H54 (cell line): Measurements from ENCODE around the gene ZNF576.

Experiments
- DNase-seq: peaks from one replicate; pipeline ENCODE4 v3.0.0; 2011; ENCODE audit warnings: low spot score, mixed read lengths; ENCODE audit not compliant: insufficient read length
- FAIRE-seq: peaks from 3 replicates; lab custom pipeline; 2011; peaks lifted over from hg19 to GRCh38; lab: Jason Lieb, UNC
- POLR2A ChIP-seq: IDR thresholded peaks from 2 replicates; pipeline ENCODE4 v1.6.1; 2011; ENCODE audit warnings: low read depth, mild to moderate bottlenecking, low read length

Gene ZNF576

DNA sequence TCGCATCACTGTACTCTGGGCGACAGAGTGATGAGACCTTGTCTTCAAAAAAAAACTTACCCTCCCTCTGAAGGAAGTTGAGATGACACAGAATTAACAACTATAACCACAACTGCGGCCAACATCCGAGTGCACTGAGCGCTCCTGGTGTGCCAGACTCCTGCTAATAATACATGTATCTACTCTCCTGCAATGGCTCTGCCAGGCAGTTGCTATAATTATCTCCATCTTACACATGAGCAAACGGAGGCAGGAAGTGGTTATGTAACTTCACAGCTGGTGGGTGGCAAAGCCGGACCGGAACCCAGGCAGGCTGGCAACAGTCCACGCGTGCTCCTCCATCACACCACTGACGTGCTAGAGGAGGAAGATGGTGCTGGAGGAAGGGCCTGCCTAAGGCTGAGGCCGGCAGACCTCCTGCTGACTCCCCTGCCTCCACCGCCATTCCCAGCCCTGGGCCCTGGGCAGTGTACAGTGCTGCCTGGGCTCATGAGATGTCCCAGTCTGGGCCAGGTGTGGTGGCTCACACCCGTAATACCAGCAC, 33.6 kb upstream of the ZNF576 start:
- DNase-seq = peak; percentile 93
- FAIRE-seq = peak; percentile 72

DNA sequence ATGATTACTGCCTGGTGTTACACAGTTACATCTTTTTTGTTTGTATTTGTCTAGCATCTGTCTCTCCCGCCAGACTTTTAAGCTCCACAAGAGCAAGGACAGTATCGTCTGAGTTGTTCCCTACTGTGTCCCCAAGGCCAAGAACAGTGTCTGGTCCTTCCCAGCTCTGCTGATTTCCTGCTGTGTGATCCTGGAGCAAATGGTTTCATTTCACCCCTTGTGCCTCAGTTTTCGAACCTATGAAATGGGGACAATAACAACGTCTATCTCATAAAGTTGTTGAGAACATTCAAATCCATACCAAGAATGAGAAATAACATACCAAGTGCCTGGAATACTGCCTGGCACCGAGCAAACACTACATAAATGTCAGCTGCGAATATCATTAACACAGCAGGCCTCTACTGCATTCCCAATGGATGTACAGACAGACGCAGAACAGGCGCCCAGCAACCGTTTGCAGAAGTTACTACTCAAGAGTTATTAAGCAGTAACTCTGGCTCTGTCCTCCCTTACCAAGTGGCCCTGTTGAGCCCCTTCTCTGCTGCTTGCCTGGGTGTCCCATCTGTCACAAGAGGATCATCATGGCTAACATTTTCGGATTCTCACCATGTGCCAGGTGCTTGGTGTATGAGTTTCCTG, 32.5 kb upstream of the ZNF576 start:
- no peak for DNase-seq
- TF ChIP-seq POLR2A = no peak
- no peak for FAIRE-seq

More for the DNA sequence above, 33.6 kb upstream of the ZNF576 start:
- TF ChIP-seq POLR2A = 0 out of 2 replicates have a peak, but pooled peaks have one; percentile 9

DNA sequence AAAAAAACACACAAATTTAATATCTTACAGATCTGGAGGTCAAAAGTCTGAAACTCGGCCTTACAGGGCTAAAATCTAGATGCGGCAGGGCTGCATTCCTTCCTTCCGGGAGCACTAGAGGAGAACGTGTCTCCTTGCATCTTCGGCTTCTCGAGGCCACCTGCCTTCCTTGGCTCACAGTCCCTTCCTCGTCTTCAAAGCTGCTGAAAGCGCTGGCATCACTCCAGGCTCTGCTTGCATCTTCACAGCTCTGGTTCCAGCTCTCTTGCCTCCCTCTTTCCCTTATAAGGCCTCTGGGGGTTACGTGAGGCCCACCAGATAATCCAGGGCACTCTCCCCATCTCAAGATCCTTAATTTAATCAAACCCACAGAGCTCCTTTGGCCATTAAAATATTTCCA, 31.6 kb upstream of the ZNF576 start:
- FAIRE-seq (no peak), DNase-seq (no peak)
- TF ChIP-seq POLR2A = no peak

DNA sequence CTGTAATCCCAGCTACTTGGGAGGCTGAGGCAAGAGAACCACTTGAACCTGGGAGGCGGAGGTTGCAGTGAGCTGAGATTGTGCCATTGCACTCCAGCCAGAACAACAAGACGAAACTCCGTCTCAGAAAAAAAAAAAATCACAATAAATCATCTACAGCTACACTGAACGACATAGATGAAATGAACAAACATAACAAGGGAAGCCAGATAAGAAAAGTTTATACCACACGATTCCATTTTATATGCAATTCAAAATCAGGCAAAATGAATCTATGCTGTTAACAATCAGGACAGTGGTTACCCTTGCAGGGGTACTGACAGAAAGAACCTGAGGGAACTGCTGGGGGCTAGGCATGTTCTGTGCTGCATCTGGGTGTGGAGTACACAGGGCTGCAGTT, 26.7 kb upstream of the ZNF576 start:
- DNase-seq (no peak), FAIRE-seq (no peak)
- no peak for TF ChIP-seq POLR2A

DNA sequence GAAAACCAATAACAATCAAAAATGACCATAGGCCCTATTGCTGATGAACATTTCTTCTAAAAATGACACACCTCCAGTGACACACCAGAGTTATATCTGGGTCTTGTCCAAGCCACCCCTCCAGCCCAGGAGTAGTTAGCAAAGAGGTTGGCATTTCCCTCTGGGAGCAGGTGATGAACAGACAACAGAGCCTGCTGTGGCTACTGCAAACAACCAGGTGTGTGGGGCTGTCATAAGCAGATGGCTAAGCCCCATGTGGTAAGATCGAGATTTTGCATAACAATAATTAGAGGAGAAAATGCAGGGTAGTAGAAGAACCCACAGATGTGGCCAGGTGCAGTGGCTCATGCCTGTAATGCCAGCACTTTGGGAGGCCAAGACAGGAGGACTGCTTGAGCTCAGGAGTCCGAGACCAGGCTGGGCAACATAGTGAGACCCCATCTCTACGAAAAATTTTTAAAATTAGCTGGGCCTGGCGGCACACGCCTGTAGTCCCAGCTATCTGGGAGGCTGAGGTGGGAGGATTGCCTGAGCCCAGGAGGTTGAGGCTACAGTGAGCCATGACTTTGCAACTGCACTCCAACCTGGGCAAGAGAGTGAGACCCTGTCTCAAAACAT, 26.1 kb upstream of the ZNF576 start:
- DNase-seq = no peak
- no peak for TF ChIP-seq POLR2A
- no peak for FAIRE-seq

DNA sequence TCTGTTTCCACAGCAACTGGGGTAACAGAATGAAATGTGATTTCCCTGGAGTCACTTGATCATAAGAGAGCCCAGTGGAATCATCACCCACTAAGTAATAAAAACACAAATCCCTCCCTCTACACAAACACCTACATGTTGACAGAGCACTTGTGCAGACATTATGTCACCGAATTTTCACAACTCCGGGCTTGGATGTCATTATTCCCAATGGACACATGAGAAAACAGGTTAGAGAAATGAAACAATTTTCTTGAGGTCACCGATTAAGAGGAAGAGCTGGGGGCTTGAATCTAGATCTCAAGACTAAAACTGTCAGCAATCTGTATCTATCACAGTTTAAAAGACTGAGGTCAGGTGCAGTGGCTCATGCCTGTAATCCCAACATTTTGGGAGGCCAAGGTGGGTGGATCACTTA, 24.2 kb upstream of the ZNF576 start:
- DNase-seq = no peak
- no peak for FAIRE-seq
- no peak for TF ChIP-seq POLR2A

DNA sequence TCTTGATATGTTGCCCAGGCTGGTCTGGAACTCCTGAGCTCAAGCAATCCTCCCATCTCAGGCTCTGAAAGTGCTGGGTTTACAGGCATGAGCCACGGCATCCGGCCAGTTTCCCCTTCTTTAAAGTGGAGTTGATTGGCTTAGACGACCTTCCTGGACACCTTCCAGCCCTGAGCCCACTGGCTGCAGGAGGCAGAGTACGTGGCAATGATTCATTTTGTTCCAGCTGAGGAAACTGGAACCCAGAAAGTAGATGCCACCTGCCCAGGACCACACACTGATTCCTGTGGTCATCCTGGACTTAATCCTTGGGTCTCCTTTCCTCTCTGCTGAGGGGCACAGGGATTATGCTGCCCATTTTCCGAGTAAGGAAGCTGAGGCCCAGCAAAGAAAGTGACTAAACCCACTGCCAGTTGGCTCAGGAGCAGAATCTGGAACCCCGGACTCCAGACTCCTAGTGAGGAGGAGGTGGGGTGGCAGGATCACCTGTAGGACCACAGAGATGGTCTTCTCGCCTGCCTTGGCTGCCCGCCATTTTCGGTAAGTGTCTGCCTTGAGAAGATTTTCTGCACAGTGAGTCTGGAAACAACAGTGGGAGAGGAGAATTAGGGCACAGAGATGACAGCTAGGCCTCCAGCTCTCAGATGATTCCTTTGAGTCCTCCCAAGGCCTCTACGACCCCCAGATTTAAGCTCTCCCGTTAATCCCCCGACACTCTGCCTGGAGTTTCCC, 21.8 kb upstream of the ZNF576 start:
- 0 out of 2 replicates have a peak, but pooled peaks have one; percentile 32 for TF ChIP-seq POLR2A
- FAIRE-seq = no peak
- DNase-seq = peak; percentile 62

DNA sequence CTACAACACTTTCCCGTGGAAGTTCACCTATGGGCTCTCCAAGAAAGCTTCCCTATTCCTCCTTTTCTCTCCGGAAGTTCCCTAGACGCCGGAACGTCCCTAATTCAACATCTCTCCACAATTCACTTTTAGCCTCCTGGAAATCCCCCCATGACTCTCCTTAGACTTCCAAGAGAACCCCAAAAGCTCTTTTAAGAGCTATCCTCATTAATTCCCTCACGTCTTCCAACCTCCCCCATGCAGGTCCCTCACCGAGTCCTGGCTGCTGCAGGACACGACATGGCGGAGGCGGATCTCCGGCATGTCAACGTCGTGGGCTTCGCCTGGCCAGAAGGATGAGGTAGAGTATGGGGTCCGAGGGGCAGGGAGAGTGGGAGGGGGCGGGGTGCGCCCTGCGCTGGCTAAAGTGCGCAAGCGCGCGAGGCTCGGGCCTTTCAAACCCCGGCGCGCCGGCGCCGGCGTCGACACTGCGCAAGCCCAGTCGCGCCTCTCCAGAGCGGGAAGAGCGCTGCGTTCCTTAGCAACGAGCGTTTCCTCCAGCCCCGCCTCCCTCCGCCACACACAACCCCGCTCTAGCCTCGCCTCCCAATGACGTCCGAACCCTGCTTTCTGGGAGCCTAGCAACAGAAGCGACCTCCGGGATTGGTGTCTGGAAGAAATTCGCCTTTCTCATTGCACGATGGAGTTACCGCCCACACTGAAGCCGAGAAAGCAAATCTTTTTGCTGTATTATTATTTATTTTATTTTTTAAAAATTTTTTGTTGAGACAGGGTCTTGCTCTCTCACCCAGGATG, 21.0 kb upstream of the ZNF576 start, which contains the start of the genes PINLYP and XRCC1:
Gene PINLYP (plus strand): TSS at position 646 of the 795 bp plus-strand sequence. CDS start 1,391 bp downstream, outside the sequence.
Gene XRCC1 (minus strand): TSS at position 372 of the 795 bp plus-strand sequence. CDS start 69 bp downstream, at position 303.
- peak; percentile 60 for TF ChIP-seq POLR2A
- DNase-seq = peak; percentile 99
- peak; percentile 90 for FAIRE-seq

DNA sequence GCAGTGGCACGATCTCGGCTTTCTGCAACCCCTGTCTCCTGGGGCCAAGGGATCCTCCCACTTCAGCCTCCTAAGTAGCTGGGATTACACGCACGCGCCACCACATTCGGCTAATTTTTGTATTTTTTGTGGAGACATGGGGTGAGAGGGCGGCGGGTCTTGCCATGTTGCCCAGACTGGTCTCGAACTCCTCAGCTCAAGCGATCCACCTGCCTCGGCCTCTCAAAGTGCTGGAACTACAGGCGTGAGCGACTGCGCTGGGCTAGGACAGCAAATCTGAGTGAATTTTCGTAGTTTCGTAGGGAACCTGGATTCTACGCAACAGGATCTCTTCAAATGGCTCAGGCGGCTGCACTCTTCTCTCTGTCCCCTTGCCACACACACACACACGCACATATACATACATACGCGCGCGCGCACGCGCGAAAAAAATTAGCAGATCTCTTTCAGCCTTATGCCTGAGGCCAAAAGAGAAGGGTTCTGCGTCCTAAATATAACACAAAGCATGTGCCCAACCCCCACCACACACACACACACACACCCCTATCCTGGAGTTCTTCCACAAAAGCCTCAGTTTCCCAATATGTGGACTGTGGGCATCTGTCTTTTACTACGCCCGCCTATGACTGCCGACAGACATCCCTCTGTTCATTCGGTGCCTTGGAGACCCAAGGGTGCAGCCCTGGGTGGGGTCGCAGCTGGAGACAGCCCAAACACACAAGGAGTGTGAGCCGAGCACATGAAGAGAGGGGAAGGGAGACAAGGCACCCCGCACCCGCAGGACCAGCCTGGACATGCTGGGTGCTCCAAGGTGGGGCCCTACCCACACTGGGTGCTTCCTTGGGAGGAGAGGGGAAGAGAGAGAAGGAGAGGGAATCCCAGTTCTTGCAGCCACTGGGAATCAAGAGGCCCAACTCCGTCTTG, 20.2 kb upstream of the ZNF576 start:
- no peak for TF ChIP-seq POLR2A
- no peak for DNase-seq
- no peak for FAIRE-seq

DNA sequence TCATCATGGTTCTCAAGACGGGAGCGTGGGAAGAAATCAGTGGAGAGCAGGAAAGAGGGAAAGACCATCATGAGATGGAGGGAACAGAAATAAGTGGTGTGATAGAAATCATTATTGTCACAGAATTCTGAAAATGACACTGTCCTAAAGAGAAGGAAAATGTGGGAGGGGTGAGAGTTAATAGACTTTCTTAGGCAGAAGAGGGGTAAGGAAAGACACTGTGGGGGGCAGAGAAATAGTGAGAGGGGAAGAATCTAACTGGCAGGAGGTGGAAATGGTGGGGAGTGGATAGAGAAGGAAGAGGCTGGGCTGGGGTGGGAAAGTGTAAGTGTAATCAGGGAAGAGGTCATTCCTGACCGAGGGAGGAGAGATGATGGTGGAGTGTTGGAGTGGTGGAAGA, 17.6 kb upstream of the ZNF576 start:
- FAIRE-seq (no peak), DNase-seq (no peak)
- no peak for TF ChIP-seq POLR2A

DNA sequence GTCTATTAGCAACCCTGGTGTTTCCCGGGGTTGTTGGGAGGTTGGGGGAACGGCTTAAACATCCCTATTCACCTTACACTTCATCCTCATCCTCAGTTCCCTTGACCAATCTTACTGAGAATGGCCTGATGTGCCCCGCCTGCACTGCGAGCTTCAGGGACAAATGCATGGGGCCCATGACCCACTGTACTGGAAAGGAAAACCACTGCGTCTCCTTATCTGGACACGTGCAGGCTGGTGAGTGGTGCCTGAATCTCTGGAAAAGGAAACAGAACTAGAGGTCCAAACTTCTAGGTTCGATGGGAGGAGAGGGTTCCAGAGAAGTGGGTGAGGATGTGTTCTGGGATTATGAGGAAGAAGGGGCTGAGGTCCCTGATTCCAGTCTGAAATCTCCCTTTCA, 14.9 kb upstream of the ZNF576 start:
- TF ChIP-seq POLR2A = no peak
- DNase-seq (no peak), FAIRE-seq (no peak)

DNA sequence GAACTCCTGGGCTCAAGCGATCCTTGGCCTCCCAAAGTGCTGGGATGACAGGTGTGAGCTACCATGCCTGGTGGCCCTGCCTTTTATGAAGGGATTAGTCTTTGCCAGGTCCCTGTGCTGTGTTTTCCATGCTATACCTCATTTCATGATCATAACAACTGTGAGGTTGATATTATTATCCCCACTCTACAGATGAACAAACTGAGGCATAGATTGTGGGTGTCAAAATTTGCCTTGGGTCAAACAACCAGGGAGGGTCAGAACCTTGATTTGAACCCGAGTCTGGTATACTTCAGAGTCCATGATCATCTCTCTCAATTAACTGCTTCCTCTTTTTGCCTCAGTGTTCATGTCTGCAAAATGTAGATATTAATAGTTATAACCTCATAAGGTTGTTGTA, 13.9 kb upstream of the ZNF576 start:
- no peak for FAIRE-seq
- DNase-seq = no peak
- no peak for TF ChIP-seq POLR2A
